GM12892 (cell line): Measurements from ENCODE around the gene DHRS2.

Experiments
- POLR2A ChIP-seq: IDR thresholded peaks from 2 replicates; pipeline ENCODE4 v1.6.1; 2011; ENCODE audit warnings: low read depth, low read length, control low read depth
- POLR2AphosphoS5 ChIP-seq: IDR thresholded peaks from 2 replicates; pipeline ENCODE4 v1.6.1; 2011; ENCODE audit warnings: low read depth, low read length, control low read depth
- TAF1 ChIP-seq: IDR thresholded peaks from 2 replicates; pipeline ENCODE4 v1.6.1; 2011; ENCODE audit warnings: low read depth, mild to moderate bottlenecking, control low read depth, low read length, borderline replicate concordance

GRCh38 chr14:23631234-23631633, 4.9 kb upstream of the DHRS2 start:
- TF ChIP-seq POLR2A (no peak), POLR2AphosphoS5 (no peak), TAF1 (no peak)
